GM18505 (cell line): ENCODE measurements around the gene DOCK2.

Experiments used
- ATAC-seq: cut with Tn5 transposase; IDR thresholded peaks from one replicate; pipeline ENCODE4 v1.9.1; 2021; ENCODE audit not compliant: unreplicated experiment
- POLR2A ChIP-seq: IDR thresholded peaks from 4 replicates; pipeline ENCODE4 v1.6.1; 2011; ENCODE audit warnings: borderline replicate concordance; ENCODE audit not compliant: insufficient read depth, insufficient read length; ENCODE audit errors: extremely low read depth

The DOCK2 gene

DNA sequence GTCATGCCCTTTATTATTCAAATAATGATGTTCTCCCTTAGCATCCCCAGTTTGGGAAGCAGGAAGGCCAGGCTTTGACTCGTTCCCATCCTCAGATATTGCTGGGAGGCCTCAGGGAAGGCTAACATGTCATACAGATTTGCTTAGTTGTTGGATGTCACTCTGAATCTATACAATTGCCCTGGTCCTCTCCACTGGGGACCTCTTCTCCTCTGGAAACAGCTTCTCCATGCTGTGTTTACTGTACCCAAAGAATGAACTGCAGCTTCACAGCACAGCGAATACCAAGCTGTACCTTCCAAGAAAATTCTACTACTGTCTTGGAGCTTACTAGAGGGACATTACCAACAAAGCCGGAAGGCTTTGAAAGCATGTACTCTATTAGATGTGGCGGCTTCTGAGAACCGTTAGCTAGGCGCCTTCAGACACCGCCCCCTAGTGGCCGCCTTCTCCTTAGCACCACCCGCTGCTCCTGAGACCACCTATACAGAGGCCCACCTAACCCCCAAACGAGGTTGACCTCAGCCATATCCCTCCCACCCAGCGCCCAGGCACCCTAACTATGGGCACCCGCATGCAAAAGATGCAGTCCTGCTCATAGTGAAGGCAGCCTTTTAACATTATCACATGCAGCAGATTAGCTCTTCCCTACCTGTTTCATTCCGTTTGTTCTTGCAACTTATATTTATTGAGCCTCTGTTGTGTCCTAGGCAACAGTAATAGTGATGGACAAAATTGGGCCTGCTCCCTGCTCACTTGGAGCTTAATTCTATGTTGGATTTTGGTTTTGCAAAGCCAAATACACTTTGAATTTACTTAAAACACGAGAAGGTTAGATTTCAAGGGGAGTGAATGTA, 433.7 kb downstream of the DOCK2 start:
- no peak for ATAC-seq
- TF ChIP-seq POLR2A = no peak

DNA sequence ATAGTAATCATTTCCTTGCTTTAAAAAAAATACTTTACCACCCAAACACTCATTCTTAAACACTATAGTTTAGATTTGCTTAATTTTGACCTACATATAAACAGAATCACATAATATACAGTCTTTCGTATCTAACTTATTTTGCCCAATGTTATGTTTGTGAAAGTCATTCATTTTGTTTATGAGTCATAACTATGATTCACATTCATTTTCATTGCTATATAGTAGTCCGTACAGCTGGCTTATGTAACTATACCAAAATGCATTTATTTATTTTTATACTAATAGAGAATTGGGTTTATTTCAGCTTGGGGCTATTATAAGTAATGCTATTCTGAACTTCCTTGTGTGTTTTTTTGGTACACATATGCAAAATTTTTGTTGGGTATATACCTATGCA, 434.7 kb downstream of the DOCK2 start:
- no peak for ATAC-seq
- TF ChIP-seq POLR2A = no peak

DNA sequence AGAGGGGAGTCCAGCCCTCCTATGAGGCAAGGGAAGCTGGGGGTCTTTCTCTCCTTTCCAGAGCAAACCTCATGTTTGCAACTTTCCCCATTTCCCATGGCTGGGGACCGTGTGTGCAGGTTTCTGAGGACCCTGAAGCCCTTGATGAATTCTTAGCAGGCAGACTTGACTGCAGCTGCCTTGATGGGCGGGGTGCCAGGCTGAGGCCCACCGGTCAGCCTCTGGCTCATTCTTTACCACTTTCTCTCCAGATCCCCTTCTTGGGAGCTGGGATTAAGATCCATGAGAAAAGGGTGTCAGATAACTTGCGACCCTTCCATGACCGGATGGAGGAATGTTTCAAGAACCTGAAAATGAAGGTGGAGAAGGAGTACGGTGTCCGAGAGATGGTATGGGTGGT, 438.6 kb downstream of the DOCK2 start:
- no peak for TF ChIP-seq POLR2A
- no peak for ATAC-seq

DNA sequence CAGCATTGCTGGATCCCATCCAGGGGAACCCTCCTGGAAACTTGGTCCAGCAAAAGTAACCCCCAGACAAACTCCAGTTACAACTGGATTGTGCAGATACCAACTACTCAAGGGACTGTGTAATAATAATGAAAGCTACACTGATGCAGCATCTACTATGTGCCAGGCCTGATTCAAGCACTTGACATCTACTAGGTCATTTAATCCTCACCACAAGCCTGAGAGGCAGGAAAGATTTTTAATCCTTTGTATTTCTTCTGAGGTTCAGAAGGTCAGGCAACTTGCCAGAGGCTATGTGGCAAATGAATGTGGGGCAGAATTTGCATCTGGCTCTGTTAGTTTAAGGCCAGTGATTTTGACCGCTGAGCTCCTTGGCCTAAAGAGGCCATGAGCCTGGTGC, 439.1 kb downstream of the DOCK2 start:
- no peak for ATAC-seq
- no peak for TF ChIP-seq POLR2A

DNA sequence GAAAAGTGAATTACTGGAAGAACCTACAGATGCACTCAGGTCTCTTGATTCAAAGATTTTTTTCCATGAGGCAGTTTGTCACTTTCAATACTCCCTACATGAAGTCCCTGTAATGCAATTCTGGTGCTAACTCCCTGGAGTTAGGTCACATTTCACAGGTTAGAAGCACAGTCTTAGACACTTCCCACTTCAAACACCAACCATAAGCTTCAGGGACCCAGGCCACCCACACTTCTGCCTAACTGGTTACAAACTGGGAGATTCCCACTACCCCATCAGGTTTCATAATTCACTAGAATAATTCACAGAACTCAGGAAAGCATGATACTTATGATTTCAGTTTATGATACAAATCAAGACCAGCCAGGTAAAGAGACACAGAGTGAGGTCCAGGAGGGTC, 439.7 kb downstream of the DOCK2 start:
- no peak for TF ChIP-seq POLR2A
- no peak for ATAC-seq

DNA sequence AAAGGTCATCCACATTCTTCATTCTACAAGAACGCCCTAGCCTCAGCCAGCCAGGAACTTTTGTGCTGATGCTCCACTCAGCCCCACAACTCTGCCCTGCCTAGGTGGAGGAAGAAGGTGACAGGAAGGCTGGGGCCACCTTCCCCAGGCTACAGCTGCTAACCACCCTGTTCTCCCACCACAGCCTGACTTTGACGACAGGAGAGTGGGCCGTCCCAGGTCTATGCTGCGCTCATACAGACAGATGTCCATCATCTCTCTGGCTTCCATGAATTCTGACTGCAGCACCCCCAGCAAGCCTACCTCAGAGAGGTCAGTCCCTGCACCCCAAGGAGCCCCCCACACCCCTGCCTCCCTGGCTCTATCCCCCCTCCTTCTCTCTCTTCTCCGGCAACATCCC, 440.5 kb downstream of the DOCK2 start:
- TF ChIP-seq POLR2A = no peak
- ATAC-seq = no peak

DNA sequence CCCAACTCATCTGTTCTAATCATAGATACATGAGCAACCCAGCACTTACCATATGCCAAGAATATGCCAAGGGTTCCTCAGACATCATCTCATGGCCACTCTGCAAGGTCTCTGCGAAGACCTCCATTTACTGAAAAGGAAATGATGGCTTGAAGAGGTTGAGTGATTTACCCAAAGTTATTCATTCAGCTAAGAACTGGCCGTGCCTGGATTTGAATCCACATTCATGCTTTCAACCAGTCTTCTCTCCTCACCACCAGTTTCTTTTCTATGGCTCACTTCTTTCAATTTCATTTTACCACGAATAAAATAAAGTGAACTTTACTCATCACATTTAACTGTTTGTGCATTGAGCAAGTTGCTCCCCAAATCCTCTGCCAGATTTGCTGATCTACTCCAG, 441.4 kb downstream of the DOCK2 start:
- ATAC-seq = no peak
- TF ChIP-seq POLR2A = no peak

DNA sequence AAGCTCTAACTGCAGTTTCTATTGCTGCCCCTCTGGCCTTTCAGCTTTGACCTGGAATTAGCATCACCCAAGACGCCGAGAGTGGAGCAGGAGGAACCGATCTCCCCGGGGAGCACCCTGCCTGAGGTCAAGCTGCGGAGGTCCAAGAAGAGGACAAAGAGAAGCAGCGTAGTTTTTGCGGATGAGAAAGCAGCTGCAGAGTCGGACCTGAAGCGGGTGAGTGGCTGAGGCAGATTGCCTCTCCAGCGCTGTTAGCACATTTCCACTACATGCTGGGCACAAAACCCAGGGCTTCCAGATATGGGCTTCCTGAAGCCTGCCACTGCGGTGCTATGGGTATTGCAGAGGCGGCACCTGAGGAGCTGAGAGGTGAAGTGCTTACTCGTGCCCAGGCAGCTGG, 441.9 kb downstream of the DOCK2 start:
- ATAC-seq = no peak
- TF ChIP-seq POLR2A = no peak

DNA sequence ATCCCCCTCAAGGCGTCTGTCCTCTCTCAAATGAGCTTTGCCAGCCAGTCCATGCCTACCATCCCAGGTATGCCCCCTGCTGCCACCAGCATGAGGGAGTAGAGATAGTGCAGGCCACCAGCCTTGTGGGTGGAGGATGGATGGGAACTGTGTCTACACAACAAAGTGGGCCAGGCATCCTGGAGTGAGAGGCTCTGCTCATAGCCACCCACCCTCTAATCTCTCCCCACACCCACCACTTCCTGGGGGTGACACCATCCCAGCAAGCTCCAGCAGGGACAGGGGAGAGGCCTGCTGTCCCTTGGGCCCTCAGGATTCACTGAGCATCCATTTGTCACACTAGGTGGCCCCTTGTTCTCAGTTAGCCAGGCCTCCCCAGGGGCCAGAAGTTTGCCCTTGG, 443.1 kb downstream of the DOCK2 start:
- ATAC-seq = no peak
- TF ChIP-seq POLR2A = no peak

DNA sequence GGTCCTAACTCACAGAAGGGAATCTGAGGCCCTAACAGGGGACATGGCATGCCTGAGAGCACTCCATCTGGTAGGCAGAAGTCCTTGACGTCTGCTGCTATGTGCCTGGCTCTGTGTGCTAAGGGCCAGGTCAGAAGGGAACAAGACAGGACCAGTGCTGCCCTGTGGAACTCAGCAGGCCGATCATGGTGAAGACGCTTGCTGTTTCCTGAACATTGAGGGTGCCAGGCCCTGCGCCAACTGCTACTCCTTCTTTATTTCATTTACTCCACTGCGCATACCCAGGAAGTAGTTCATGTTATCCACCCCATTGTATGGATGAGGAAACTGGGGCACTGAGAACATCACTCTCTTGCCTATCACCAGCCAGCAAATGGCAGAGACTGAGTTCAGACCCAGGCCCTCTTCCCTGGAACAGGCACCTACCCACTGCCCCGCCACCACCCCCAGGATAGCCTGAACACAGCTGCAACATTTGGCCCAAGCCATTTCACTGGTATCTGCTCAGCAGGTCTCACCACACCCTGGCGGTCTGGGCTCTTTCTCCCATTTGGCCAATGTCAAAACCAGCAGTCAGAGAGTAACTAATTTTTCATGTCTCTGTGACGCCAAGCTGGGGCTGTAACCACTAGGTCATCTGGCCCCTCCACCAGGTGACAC, 443.8 kb downstream of the DOCK2 start:
- TF ChIP-seq POLR2A = no peak
- no peak for ATAC-seq

DNA sequence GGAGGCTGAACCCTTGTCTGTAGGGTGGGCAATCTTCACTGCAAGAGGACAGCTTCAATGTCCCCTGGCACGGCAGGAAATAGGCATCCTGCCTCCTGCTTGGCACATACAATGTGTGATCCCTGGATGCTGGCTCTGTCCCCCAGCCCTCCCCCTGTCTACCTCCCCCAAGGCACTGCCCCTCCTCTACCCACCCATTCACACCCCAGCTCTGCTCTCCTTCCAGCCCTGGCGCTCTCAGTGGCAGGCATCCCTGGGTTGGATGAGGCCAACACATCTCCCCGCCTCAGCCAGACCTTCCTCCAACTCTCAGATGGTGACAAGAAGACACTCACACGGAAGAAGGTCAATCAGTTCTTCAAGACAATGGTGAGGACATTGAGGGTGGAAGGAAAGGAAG, 444.5 kb downstream of the DOCK2 start:
- TF ChIP-seq POLR2A = no peak

DNA sequence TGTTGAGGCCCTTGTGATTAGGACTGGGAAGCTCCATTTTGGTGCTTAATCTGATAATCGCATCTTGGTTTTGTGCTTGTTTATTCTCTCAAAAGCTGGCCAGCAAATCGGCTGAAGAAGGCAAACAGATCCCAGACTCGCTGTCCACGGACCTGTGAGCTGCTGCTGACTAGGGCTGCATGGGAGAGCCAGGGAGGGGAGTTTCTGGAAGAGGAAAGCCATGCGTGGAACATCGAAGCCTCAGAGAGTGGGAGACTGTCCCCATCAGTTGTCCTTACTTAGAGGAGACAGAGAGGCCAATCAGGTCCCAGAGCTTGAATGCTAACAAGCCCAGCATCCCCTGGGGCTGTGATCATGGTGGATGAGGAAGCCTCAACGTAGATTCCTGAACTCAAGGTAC, 445.6 kb downstream of the DOCK2 start:
- no peak for TF ChIP-seq POLR2A
- ATAC-seq = no peak

More for the DNA sequence above, 444.5 kb downstream of the DOCK2 start:
- no peak for ATAC-seq

DNA sequence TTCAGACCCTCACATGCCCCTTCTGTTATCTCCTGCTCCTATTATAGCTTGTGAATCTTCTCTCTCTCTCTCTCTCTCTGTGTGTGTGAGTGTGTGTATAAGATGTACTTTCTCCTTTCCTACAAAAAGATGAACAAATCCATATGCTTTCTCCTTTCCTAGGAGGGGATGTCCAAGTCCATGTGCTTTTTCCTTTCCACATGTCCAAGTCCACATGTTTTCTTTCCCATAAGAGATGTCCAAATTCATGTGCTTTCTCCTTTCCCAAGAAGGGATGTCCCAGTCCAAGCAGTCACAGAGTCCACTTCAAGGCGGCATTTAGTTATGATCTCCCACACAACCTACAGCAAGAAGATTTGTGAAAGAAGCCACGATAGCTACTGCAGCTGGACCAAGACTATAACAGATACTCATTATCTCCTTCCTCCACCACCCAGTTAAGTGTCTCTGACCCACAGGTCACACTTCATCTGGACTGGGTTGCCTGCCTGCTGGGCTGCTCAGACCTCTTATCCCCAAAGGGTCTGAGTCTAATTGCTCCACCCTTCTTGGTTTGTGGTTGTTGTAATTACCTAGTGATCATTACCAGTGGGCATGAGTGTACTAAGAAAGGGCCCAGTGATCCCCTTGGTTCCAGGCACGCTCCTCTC, 450.2 kb downstream of the DOCK2 start:
- no peak for TF ChIP-seq POLR2A
- no peak for ATAC-seq
